Sigmoid colon (tissue), 4 donors: ENCODE results near the gene SMAD3.

Experiments used
- CTCF ChIP-seq, 4 experiments: fragments of 450-650 bp in 3 of 4; fragments of 200-600 bp in 1 of 4; IDR thresholded peaks; one replicate each; pipeline ENCODE4 v1.5.1; 2016 to 2019; ENCODE audit warnings: antibody characterized with exemption in 4 of 4, mild to moderate bottlenecking in 3 of 4, moderate library complexity in 2 of 4
- POLR2AphosphoS5 ChIP-seq, 4 donors: sonication (generic); formaldehyde crosslinking; IDR thresholded peaks; one replicate each; pipeline ENCODE4 v1.6.1; 2017; ENCODE audit warnings: antibody characterized with exemption in 4 of 4

GRCh38 chr15:67158367-67158766 lies 93.0 kb downstream of the SMAD3 start:
- TF ChIP-seq CTCF (IDR thresholded peaks at IDR 0.05) (no peak), POLR2AphosphoS5 (IDR thresholded peaks at IDR 0.05) (no peak)
